ENCODE measurements around the gene HIBCH.

The HIBCH gene

DNA sequence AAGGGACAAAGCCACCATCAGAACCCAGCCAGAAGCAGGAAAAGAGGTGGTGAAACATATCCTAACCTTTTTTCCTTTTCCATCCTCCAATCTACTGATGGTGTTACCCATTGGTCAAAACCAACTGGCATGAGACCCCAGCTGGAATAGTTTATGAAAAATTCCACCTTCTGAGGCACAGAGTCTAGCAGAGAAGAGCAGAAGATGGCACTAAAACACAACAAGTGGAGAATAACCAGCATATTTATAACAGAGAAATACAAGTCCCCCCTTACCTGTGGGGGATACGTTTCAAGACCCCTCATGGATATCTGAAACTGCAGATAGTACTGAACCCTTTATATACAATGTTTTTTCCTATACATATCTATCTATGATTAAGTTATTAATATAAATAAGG, 18.8 kb upstream of the HIBCH start:
- TF ChIP-seq, protein P1, sequence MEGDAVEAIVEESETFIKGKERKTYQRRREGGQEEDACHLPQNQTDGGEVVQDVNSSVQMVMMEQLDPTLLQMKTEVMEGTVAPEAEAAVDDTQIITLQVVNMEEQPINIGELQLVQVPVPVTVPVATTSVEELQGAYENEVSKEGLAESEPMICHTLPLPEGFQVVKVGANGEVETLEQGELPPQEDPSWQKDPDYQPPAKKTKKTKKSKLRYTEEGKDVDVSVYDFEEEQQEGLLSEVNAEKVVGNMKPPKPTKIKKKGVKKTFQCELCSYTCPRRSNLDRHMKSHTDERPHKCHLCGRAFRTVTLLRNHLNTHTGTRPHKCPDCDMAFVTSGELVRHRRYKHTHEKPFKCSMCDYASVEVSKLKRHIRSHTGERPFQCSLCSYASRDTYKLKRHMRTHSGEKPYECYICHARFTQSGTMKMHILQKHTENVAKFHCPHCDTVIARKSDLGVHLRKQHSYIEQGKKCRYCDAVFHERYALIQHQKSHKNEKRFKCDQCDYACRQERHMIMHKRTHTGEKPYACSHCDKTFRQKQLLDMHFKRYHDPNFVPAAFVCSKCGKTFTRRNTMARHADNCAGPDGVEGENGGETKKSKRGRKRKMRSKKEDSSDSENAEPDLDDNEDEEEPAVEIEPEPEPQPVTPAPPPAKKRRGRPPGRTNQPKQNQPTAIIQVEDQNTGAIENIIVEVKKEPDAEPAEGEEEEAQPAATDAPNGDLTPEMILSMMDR (IDR thresholded peaks at IDR 0.05), result no peak

DNA sequence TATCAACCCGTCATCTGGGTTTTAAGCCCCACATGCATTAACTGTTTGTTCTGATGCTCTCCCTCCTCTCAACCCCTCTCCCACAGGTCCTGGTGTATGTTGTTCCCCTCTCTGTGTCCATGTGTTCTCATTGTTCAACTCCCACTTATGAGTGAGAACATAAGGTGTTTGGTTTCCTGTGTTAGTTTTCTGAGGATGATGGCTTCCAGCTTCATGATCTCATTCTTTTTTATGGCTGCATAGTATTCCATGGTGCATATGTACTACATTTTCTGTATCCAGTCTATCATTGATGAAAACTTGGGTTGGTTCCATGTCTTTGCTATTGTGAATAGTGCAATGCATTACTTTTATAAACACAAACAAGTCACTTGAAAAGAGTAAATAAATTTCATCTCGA, 16.8 kb upstream of the HIBCH start:
- TF ChIP-seq, protein P1 (IDR thresholded peaks at IDR 0.05), result no peak

DNA sequence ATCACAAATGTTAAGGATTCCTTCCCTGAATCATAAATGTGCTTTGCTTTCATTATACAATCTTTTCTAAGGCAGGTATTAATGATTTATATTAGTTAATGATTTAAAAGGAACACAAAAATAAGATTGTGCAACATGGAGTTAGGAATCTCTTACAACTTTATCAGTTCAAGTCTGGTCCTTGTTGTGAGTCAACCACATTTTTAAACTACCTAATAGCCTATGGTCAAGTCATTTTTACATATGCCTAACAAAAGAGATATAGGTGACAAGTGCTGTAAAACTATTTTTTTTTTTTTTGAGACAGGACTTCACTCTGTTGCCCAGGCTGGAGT, 15.6 kb upstream of the HIBCH start:
- TF ChIP-seq, protein P1 (IDR thresholded peaks at IDR 0.05), result no peak

DNA sequence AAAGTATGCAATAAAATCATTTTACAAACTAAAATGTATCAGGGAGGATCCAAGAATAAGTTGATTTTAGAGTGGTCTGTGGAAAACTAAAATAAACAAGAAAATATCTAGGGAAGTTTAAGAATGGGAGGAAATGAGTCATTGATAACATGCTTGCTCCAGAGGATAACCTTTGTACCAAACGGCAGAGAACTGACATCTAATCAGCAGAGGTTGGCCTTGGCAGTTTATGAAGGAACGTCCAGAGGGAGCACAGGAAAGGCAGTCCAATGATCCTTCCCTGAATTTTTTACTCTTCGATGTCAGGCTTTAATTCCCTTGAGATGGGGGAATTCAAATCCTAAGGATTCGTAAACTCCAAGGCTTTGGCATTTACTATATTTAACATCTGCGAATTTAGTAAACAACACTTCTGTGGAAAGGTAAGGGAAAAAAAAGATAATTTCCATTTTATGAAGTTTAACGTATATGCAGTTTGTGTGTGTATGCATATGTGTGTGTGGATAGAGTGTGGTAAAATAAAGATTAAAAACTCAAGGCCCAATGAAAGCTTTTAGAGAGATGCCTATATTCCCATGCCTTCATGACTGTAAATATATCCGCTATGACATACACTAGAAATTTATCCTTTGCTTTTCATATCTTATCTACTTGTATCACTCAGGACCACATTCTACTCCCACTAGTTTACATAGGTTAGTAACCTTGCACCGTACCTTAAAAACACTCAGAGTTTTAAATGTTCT, 15.0 kb upstream of the HIBCH start:
- TF ChIP-seq, protein P1 (IDR thresholded peaks at IDR 0.05), result no peak

DNA sequence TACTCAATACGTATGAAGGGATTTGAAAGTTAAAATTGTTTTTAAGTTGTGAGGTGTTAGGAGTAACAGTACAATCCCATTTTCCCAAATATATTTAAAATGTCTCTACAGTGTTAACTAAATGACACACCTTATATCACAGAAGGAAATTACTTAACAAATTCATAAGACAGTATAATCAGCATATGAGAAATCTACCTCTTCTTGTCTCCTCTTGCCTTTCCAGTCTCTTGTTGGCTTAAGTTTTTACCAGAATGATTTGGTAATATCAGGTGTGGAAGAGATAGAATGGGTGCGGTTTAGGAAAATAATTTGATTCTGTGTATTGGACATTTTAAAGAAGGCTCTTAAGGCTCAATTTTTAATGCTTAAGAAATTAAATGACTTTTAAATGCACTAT, 14.3 kb upstream of the HIBCH start:
- TF ChIP-seq, protein P1 (IDR thresholded peaks at IDR 0.05), result no peak

DNA sequence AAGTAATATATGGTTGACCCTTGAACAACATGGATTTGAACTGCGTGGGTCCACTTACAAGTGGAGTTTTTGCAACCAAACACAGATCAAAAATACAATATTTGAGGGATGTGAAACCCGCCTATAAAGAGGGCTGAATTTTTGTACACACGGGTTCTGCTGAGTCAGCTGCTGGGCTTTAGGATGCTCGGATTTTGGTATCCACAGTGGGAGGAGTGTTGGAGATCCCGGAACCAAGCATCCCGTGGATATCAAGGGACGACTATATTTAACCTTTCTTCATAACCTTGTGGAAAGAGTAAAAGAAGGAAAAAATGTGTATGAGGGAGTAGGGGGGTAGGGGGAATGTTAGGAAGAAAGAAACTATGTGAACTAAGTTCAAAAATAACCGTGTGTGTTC, 13.8 kb upstream of the HIBCH start:
- TF ChIP-seq, protein P1 (IDR thresholded peaks at IDR 0.05), result no peak

DNA sequence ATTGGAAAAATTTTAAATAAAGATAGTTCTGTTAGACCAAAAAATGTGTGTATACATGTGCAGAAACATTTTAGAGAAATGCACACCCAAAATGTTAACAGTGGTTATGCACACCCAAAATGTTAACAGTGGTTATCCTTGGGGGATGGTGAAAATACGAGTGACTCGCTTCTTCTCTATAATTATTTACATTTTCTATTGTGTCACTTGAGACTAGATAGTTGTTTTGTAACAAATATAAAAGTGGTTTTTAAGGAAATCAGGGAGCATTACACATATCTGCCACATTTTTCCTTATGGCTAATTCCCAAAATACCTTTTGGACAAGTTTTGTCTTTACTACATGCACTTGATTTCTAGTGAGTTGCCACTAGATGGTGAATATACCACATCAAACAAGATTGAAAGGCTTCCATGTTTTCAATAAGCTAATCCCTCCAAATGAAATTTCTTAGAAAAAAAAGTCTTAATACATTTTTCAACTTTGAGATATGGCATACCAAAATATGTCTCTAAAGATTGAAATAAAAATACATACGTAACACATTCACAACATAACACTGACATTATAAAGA, 9.0 kb upstream of the HIBCH start:
- TF ChIP-seq, protein P1 (IDR thresholded peaks at IDR 0.05), result peak; percentile 30; the same call in 1 of the 2 replicates
